Frontal cortex (tissue), 4 donors: ENCODE results near the gene NPPA. TPM values are rescaled to one million over a fixed set of nuclear protein-coding genes. Genes with fewer than 3 reads are reported as not detected.

Source experiments
- DNase-seq, 2 donors: peaks; one replicate each; pipeline ENCODE4 v3.0.0; 2012; ENCODE audit warnings: low spot score in 2 of 2
- FAIRE-seq: peaks from 2 replicates; lab custom pipeline; 2012; peaks lifted over from hg19 to GRCh38; lab: Jason Lieb, UNC
- small RNA-seq: library from RNA; depleted of rRNA; stranded (forward); fragments of <200 nt; gene quantifications from one replicate; pipeline ENCODE3, GENCODE V24; 2014
- total RNA-seq: library from RNA; depleted of rRNA; stranded (reverse); fragments of >200 nt; gene quantifications from one replicate; pipeline ENCODE4 v1.2.3, GENCODE V29; 2014
- donor health status: control.
- donor health status: control.
- donor health status: control.

Gene NPPA
- total RNA-seq, 1 donor from 2014 or later: 3.3 TPM

DNA sequence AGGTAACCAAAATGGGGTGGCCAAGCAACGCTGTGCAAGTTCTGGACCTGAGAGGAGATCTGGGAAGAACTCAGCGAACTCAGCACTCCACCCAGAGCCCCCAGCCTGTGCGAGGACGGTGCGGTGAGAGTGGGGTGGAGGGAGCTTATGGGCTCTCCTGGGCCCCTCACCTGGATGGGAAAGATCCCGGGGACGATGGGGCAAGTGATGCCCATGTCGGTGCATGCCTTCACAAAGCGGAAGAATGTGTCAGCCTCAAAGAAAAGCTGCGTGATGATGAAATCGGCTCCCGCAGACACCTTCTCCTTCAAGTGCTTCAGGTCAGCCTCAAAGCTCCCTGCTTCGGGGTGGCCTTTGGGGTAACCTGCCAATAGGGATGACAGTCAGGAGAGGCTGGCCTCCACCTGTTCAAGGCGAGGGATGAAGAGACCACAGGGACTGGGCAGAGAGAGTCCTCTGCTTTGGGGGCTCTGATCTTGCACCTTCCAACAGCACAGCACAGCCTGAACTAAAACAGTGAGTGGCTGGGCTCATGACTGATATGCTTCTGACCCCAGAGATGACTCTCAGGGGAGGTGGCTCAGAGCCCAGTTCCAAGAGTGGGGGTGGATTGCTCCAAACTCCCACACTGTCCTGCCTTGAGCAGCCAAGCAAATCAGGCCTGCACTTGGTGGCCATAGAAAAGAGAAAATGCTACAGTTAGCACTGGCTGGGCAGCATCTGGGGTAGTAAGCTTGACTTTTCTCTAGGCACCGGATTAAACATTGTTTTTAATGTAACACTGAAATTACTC lies 51.4 kb downstream of the NPPA start:
- DNase-seq (no peak), FAIRE-seq (no peak)

Small RNAs within 50 kb of the gene (small RNA-seq; reads per million reads assigned to genes)
- not detected for gene RF02156
- not detected for gene RF02157
- not detected for gene RF02158

Other genes starting within 250 kb of the NPPA start
- gene FBXO2, start 193.4 kb downstream of the NPPA start, total RNA-seq: 6.1 TPM
- gene FBXO44, start 192.9 kb downstream of the NPPA start, total RNA-seq: 33.0 TPM
- gene FBXO6, start 183.6 kb downstream of the NPPA start, total RNA-seq: 5.3 TPM
- 54.2 TPM for gene MAD2L2, start 166.6 kb downstream of the NPPA start, total RNA-seq
- 137 TPM for gene DRAXIN, start 156.1 kb downstream of the NPPA start, total RNA-seq
- gene AGTRAP, start 111.6 kb downstream of the NPPA start, total RNA-seq: 2.4 TPM
- gene C1orf167, start 85.6 kb downstream of the NPPA start, total RNA-seq: not detected
- 24.5 TPM for gene MTHFR, start 41.8 kb downstream of the NPPA start, total RNA-seq
- gene CLCN6, start 41.6 kb downstream of the NPPA start, total RNA-seq: 14.7 TPM
- gene NPPB, start 11.2 kb upstream of the NPPA start, total RNA-seq: 0.41 TPM
- gene KIAA2013, start 78.6 kb upstream of the NPPA start, total RNA-seq: 20.0 TPM
- gene PLOD1, start 86.9 kb upstream of the NPPA start, total RNA-seq: 15.5 TPM
- gene MFN2, start 132.7 kb upstream of the NPPA start, total RNA-seq: 42.0 TPM
- gene MIIP, start 171.7 kb upstream of the NPPA start, total RNA-seq: 31.8 TPM
- gene TNFRSF8, start 215.5 kb upstream of the NPPA start, total RNA-seq: not detected